Tibial nerve (tissue), 4 donors: Measurements from ENCODE around the gene SPINK9. TPM values are rescaled to one million over a fixed set of nuclear protein-coding genes. Genes with fewer than 3 reads are reported as not detected.
"Not testable (repeated sequence)": the region's sequence is repeated elsewhere in the genome, so short reads cannot be mapped to it uniquely, and the experiment has no call there.

ENCODE experiments used
- DNase-seq, 2 donors: peaks; one replicate each; pipeline ENCODE4 v3.0.0-alpha.2; 2019; ENCODE audit warnings: low spot score in 2 of 2
- H3K27ac ChIP-seq, 4 donors: fragments of 200-600 bp; sonication (generic) in 3 of 4; one replicate each; pipeline ENCODE4 v1.5.1; 2017 to 2019; ENCODE audit warnings: mild to moderate bottlenecking in 1 of 4
- H3K27me3 ChIP-seq, 2 donors: fragments of 200-600 bp; sonication (generic) in 1 of 2; one replicate each; pipeline versions ENCODE4 v1.5.1 to v1.6.0; 2017 to 2019
- H3K36me3 ChIP-seq, 3 donors: fragments of 200-600 bp; sonication (generic); one replicate each; pipeline ENCODE4 v1.5.1; 2018 to 2019
- H3K4me1 ChIP-seq, 4 donors: fragments of 200-600 bp; sonication (generic) in 3 of 4; one replicate each; pipeline ENCODE4 v1.5.1; 2017 to 2019
- H3K4me3 ChIP-seq, 4 donors: fragments of 200-600 bp; sonication (generic) in 3 of 4; one replicate each; pipeline ENCODE4 v1.5.1; 2017 to 2019; ENCODE audit warnings: mild to moderate bottlenecking in 1 of 4, moderate library complexity in 1 of 4
- H3K9me3 ChIP-seq, 4 donors: fragments of 200-600 bp; sonication (generic) in 3 of 4; one replicate each; pipeline ENCODE4 v1.5.1; 2017 to 2019
- EP300 ChIP-seq, 2 donors: sonication (generic); formaldehyde crosslinking; IDR thresholded peaks; one replicate each; pipeline ENCODE4 v1.6.1; 2017; ENCODE audit warnings: antibody characterized with exemption in 2 of 2, mild to moderate bottlenecking in 1 of 2
- POLR2A ChIP-seq, 2 donors: fragments of 450-650 bp; IDR thresholded peaks; one replicate each; pipeline ENCODE4 v1.6.1; 2017; ENCODE audit warnings: antibody characterized with exemption in 2 of 2, mild to moderate bottlenecking in 2 of 2, moderate library complexity in 2 of 2
- WGBS, 2 donors: methylation state at CpG; one replicate each; pipeline ENCODE4 v1.1.5; 2018; 5-methylcytosine and 5-hydroxymethylcytosine counted together
- total RNA-seq, 4 donors: library from RNA; depleted of rRNA; stranded (reverse); fragments of >200 nt; gene quantifications; one replicate each; pipeline ENCODE4 v1.1.0, GENCODE V29; 2016
- TF ChIP-seq, protein P1 (sequence below), 5 experiments: fragments of 200-600 bp in 3 of 5; fragments of 450-650 bp in 2 of 5; sonication (generic) in 3 of 5; IDR thresholded peaks; one replicate each; pipeline ENCODE4 v1.5.1; 2016 to 2019; ENCODE audit warnings: antibody characterized with exemption in 5 of 5, mild to moderate bottlenecking in 3 of 5, moderate library complexity in 2 of 5

Gene SPINK9
- total RNA-seq, 4 donors from 2014 or later: not detected

DNA sequence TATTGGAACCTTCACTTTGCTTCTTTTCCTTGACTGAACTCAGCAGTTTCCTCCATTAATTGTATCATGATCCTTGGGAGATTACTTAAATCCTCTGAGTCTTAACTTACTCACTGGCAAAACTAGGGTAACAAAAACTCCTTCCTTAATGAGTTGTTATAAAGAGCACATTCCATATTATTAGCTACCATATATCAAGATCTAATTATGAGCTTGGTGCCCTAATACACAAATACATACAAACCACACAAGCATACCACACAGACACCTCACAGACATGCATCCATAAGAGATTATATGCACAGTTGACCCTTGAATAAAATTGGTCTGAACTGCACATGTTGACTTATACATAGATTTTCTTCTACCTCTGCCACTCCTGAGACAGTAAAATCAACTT lies 25.6 kb upstream of the SPINK9 start:
- peaks cover 0 to 11% (median 0%) of the 10 kb centered on the region in 4 donors for H3K9me3 ChIP-seq
- no peak overlapping the region for H3K27ac ChIP-seq
- H3K36me3 ChIP-seq: no peaks in the 10 kb centered on the region
- no peak overlapping the region for H3K4me3 ChIP-seq
- TF ChIP-seq, protein P1, sequence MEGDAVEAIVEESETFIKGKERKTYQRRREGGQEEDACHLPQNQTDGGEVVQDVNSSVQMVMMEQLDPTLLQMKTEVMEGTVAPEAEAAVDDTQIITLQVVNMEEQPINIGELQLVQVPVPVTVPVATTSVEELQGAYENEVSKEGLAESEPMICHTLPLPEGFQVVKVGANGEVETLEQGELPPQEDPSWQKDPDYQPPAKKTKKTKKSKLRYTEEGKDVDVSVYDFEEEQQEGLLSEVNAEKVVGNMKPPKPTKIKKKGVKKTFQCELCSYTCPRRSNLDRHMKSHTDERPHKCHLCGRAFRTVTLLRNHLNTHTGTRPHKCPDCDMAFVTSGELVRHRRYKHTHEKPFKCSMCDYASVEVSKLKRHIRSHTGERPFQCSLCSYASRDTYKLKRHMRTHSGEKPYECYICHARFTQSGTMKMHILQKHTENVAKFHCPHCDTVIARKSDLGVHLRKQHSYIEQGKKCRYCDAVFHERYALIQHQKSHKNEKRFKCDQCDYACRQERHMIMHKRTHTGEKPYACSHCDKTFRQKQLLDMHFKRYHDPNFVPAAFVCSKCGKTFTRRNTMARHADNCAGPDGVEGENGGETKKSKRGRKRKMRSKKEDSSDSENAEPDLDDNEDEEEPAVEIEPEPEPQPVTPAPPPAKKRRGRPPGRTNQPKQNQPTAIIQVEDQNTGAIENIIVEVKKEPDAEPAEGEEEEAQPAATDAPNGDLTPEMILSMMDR (IDR thresholded peaks at IDR 0.05): no peak
- no peak for TF ChIP-seq POLR2A (IDR thresholded peaks at IDR 0.05)
- TF ChIP-seq EP300 (IDR thresholded peaks at IDR 0.05): no peak
- H3K27me3 ChIP-seq: no peaks in the 10 kb centered on the region
- no peak for DNase-seq
- no peaks in the 10 kb centered on the region for H3K4me1 ChIP-seq

DNA sequence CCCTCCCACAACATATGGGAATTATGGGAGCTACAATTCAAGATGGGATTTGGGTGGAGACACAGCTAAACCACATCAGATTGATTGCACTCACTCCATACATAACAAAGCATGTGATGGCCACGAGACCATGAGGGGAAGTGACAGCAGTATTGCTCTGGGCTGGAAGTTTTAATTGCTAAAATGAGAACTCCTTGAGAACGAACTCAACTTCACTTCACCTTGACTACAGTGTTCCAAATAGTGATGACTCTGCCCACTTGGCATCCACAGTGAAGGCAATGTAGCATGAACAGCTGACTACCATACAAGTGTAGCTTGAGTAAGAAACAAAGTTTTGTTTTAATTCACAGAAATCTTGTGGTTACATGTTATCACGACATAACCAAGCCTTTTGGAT lies 23.9 kb upstream of the SPINK9 start:
- Histone ChIP-seq H3K27ac (no peak overlapping the region), H3K36me3 (no peaks in the 10 kb centered on the region), H3K9me3 (peaks cover 0 to 11% (median 0%) of the 10 kb centered on the region in 4 donors), H3K27me3 (no peaks in the 10 kb centered on the region), H3K4me3 (no peak overlapping the region), H3K4me1 (no peaks in the 10 kb centered on the region)
- TF ChIP-seq POLR2A (IDR thresholded peaks at IDR 0.05) (no peak), EP300 (IDR thresholded peaks at IDR 0.05) (no peak)
- TF ChIP-seq, protein P1 (IDR thresholded peaks at IDR 0.05): no peak
- WGBS, 2 donors: 71 to 83% methylated on average over 3 of the region's 3 CpGs
- DNase-seq: no peak

GRCh38 chr5:148312153-148312552 lies 23.2 kb upstream of the SPINK9 start, which contains the start of gene SPINK7:
Gene SPINK7 (plus strand): TSS chr5:148312423. CDS start chr5:148312484, 61 bp downstream.
- Histone ChIP-seq H3K36me3 (no peaks in the 10 kb centered on the region), H3K27me3 (no peaks in the 10 kb centered on the region), H3K4me3 (no peak within 1 kb of the TSS), H3K4me1 (no peaks in the 10 kb centered on the region), H3K9me3 (peaks cover 0 to 15% (median 0%) of the 10 kb centered on the region in 4 donors), H3K27ac (no peak within 1 kb of the TSS)
- TF ChIP-seq POLR2A (IDR thresholded peaks at IDR 0.05): no peak
- TF ChIP-seq, protein P1 (IDR thresholded peaks at IDR 0.05): no peak
- no peak for TF ChIP-seq EP300 (IDR thresholded peaks at IDR 0.05)
- 75 to 79% methylated on average over 3 of the region's 3 CpGs for WGBS, 2 donors
- DNase-seq: no peak

- DNase-seq: no peak
- WGBS, 2 donors: 92 to 93% methylated on average over 2 of the region's 2 CpGs
- H3K4me3 ChIP-seq: no peak overlapping the region
- peaks cover 0 to 9% (median 0%) of the 10 kb centered on the region in 4 donors for H3K9me3 ChIP-seq
- TF ChIP-seq POLR2A (IDR thresholded peaks at IDR 0.05) (no peak), EP300 (IDR thresholded peaks at IDR 0.05) (no peak)
- TF ChIP-seq, protein P1 (IDR thresholded peaks at IDR 0.05): no peak
- no peaks in the 10 kb centered on the region for H3K27me3 ChIP-seq
- no peaks in the 10 kb centered on the region for H3K36me3 ChIP-seq
- H3K4me1 ChIP-seq: no peaks in the 10 kb centered on the region
- no peak overlapping the region for H3K27ac ChIP-seq
Measured at GRCh38 chr5:148314187-148314586, 21.2 kb upstream of the SPINK9 start.

GRCh38 chr5:148314731-148315130 lies 20.6 kb upstream of the SPINK9 start:
- Histone ChIP-seq H3K4me1 (no peaks in the 10 kb centered on the region), H3K9me3 (peaks cover 0 to 5% (median 0%) of the 10 kb centered on the region in 4 donors), H3K36me3 (no peaks in the 10 kb centered on the region), H3K4me3 (no peak overlapping the region), H3K27me3 (no peaks in the 10 kb centered on the region), H3K27ac (no peak overlapping the region)
- 56 to 61% methylated on average over 4 of the region's 4 CpGs for WGBS, 2 donors
- TF ChIP-seq EP300 (IDR thresholded peaks at IDR 0.05): no peak
- TF ChIP-seq, protein P1 (IDR thresholded peaks at IDR 0.05): no peak
- no peak for TF ChIP-seq POLR2A (IDR thresholded peaks at IDR 0.05)
- DNase-seq: no peak

GRCh38 chr5:148320011-148320963 lies 15.1 kb upstream of the SPINK9 start:
- WGBS, 2 donors: 53 to 67% methylated on average over 28 to 39 of the region's 42 CpGs
- not testable (repeated sequence) for H3K9me3 ChIP-seq, H3K36me3 ChIP-seq

More at GRCh38 chr5:148320011-148320963, 15.1 kb upstream of the SPINK9 start:
- not testable (repeated sequence) for H3K4me1 ChIP-seq, H3K27me3 ChIP-seq, DNase-seq, H3K27ac ChIP-seq
- peak overlapping the region in 2 of 4 donors; percentile 19 to 27 for H3K4me3 ChIP-seq
